Stimulated activated CD4-positive, alpha-beta T cell treated with anti-CD3 and anti-CD28 coated beads, Interleukin-4, amount 100 ng/mL, for 1 hour (primary cell): ENCODE measurements around the gene WDR18.

Source experiments
- DNase-seq: peaks from one replicate; pipeline ENCODE4 v3.0.0-alpha.2; 2020

WDR18 gene

GRCh38 chr19:993361-993830, 9.3 kb downstream of the WDR18 start:
- DNase-seq: no peak

- no peak for DNase-seq
Measured at GRCh38 chr19:993831-994393, 9.8 kb downstream of the WDR18 start.

DNA sequence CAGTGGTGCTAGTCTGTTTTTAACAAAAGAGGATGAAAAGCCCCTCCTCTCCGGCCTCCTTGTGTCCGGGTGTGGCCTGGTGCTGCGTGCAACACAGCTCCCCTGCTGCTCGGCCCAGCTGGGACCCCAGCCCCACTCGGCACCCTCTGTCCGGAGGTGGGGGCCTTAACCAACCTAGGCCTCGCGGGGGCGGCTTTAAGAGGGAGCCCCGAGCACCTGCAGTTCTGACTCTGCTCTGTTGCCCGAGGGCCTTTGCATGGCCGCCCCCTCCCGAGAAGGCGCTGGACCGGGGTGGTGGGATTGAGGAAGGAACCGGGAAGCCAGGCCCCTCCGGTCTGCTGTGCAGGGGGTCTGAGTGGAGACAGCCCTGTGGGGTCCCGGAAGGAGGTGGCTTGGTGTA, 10.4 kb downstream of the WDR18 start:
- DNase-seq: no peak

DNA sequence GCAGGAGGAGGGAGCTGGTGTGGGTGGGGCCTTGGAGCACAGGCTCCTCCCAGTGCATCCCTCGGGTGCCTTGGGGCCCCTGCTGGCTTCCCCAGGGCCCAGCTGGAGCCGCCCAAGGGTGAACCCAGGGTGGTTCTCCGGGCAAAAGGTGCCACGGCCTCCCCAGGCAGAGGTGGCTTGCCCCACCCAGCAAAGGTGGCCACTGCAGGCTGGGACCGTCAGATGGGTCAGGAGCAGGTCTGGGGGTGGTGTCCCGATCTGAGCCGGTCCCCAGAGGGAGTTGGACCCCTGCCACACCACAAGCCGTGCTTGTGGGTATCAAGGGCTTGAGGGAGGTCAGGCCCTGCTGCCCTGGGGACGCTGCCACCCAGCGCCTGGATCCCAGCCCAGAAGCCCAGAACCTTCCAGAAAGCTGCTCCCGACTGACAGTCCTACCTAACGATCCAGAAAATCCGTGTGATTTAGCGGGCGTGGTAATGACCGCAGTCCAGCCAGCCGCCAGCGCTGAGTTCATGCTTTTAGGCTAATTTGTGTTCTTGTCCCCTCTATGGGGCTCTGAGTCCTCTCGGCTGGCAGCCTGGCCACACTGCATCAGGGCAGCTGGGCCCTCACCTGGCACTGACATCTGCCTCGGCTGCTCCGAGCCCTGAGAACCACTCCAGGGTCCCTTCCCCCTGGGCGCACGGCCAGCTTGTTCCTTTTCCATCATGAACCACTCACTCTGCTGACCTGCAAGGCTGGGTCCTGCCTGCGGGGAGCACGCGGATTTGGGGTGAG, 11.1 kb downstream of the WDR18 start:
- no peak for DNase-seq

DNA sequence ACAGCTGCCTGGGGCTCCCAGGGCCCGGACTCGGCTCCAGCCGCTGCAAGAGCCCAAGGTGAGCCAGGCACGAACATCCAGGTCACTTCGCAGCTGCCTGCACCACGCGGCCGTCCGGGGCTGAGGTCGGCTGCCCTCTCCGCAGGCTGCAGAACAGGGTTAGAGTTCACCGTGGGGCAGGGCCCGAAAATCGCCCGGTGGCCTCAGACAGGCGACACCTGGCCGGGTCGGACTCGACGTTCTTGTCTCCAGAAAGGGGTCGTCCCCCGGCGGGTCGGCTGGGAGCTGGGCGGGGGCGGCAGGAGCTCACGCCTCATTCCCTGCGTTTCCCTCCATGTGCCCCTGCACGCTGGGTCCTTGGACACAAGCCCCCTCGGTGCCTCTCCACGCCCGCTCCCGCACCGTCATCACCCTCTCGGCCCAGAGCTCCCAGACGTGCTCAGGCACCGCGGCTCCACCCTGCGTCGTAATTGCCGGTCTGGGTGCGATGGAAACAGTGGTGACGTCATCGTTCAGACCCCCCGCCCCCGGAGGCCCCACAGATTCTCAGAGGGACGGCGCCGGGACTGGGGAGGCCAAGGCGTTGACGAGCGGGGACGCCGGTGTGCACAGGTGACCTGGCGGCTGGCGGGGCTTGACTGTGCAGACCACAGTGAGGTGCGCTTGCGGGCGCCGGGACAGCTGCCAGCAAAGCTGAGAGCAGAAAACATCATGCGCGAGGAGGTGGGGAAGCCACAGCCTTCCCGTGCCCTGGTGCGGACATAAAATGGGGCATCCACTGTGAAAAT, 12.1 kb downstream of the WDR18 start:
- peak; percentile 55 for DNase-seq

GRCh38 chr19:998064-998463, 13.9 kb downstream of the WDR18 start:
- DNase-seq: no peak

- DNase-seq: no peak
Measured at GRCh38 chr19:999379-999719, 15.2 kb downstream of the WDR18 start.

- DNase-seq: peak; percentile 72
Measured at GRCh38 chr19:1000095-1000494, 15.9 kb downstream of the WDR18 start, which contains the start of gene GRIN3B. TSS of gene GRIN3B (plus strand) at chr19:1000419. CDS start at chr19:1000438, 19 bp downstream.

GRCh38 chr19:1000591-1001537, 16.7 kb downstream of the WDR18 start:
- no peak for DNase-seq

DNA sequence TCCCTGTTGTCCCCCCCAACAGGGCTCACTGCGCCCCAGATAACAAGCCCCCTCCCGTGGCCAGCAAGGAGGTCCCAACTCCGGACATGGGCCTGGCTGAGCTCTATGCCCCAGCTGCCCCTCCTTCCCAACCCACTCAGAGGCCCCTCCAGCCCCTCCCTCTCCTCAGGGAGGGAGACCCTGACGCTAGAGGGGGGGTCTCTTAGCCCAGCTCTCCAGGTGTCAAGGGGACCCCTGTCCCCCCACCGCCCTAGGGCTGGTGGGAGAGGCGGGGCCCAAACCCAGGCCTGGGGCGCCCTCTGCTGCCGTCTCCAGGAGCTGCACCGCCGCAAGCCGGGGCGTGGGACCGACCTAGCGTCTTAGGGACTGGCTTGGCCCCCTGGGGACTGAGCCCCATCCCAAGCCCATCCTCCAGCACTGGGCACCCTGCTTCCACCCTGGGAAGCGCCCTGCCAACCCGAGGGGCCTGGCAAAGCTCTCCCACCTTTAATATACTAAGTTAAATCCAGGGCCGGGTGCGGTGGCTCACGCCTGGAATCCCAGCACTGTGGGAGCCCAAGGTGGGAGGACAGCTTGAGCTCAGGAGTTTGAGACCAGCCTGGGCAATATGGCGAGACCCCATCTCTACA, 17.5 kb downstream of the WDR18 start:
- peak; percentile 77 for DNase-seq

GRCh38 chr19:1002600-1002999, 18.5 kb downstream of the WDR18 start:
- no peak for DNase-seq

- DNase-seq: no peak
Measured at GRCh38 chr19:1003283-1003682, 19.1 kb downstream of the WDR18 start.

DNA sequence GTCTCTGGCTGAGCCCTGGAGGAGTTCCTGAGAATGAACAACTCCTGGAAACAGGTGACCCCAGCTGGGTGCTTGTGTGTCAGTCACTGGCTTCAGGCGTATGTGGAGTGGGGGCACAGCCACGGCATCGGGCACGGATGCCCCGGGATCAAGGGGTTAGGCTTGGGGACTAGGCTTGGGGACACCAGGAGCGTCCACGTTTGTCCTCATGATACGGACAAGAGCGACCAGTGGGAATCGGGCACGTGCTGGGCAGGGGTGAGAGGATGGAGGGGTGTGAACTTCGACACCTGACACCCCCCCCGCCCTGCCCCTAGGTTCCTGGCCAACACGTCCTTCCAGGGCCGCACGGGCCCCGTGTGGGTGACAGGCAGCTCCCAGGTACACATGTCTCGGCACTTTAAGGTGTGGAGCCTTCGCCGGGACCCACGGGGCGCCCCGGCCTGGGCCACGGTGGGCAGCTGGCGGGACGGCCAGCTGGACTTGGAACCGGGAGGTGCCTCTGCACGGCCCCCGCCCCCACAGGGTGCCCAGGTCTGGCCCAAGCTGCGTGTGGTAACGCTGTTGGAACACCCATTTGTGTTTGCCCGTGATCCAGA, 20.2 kb downstream of the WDR18 start:
- no peak for DNase-seq

- DNase-seq: no peak
Measured at GRCh38 chr19:1004803-1005664, 20.9 kb downstream of the WDR18 start.

- DNase-seq: no peak
Measured at GRCh38 chr19:1006711-1007398, 22.7 kb downstream of the WDR18 start.

GRCh38 chr19:1007399-1008251, 23.5 kb downstream of the WDR18 start:
- no peak for DNase-seq

DNA sequence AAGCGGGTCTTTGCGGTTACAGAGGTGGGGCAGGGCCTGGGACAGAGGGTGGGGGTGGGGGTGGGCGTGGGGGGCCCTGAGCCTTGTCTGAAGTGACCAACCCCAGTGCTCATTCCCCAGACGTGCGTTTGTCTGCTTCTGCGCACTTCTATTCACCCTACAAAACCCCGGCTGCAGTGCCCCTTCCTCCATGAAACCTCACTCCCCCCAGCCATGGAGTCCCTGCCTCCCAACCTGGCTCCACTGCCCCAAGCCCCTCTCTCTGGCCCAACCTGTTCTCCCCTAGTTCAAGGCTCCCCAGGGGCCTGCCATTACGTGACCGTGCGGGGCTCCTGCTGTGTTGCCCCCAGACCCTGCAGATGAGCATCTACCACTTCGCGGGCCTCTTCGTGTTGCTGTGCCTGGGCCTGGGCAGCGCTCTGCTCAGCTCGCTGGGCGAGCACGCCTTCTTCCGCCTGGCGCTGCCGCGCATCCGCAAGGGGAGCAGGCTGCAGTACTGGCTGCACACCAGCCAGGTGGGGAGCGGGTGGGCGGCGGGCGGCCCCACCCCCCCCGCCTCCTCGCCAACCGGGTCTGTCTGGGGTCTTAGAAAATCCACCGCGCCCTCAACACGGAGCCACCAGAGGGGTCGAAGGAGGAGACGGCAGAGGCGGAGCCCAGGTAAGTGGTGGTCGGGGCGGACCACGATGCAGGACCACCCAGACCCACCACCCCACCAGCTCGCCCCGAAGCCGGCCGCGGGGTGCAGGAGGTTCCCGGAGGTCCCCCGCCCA, 24.3 kb downstream of the WDR18 start:
- no peak for DNase-seq
